Keratinocyte (primary cell): Measurements from ENCODE around the gene CDCP2. TPM values are rescaled to one million over a fixed set of nuclear protein-coding genes. Genes with fewer than 3 reads are reported as not detected.

Experiments
- DNase-seq: peaks from one replicate; pipeline ENCODE4 v3.0.0-alpha.2; 2011; ENCODE audit warnings: low read depth, missing footprints, low spot score
- FAIRE-seq: peaks from 2 replicates; lab custom pipeline; 2011; peaks lifted over from hg19 to GRCh38; lab: Jason Lieb, UNC
- H2AFZ ChIP-seq: 2 replicates; pipeline ENCODE4 v1.6.0; 2012; ENCODE audit warnings: low read length, control low read depth, inconsistent platforms; ENCODE audit not compliant: control insufficient read depth
- H3K27ac ChIP-seq: 2 replicates; pipeline ENCODE4 v1.5.1; 2011; ENCODE audit warnings: low read length; ENCODE audit not compliant: control insufficient read depth, insufficient read depth
- H3K27me3 ChIP-seq: 3 replicates; pipeline ENCODE4 v1.6.0; 2011; ENCODE audit warnings: low read length; ENCODE audit not compliant: control insufficient read depth, insufficient read depth; ENCODE audit errors: extremely low read depth
- H3K36me3 ChIP-seq, 2 experiments: 2 replicates in 1 of 2; 3 replicates in 1 of 2; pipeline ENCODE4 v1.5.1; 2011; ENCODE audit warnings: low read length in 2 of 2, mild to moderate bottlenecking in 1 of 2; ENCODE audit not compliant: control insufficient read depth in 2 of 2, insufficient read depth in 2 of 2; ENCODE audit errors: extremely low read depth in 1 of 2
- H3K4me1 ChIP-seq: 3 replicates; pipeline ENCODE4 v1.5.1; 2011; ENCODE audit warnings: low read length; ENCODE audit not compliant: control insufficient read depth, insufficient read depth; ENCODE audit errors: extremely low read depth
- H3K4me2 ChIP-seq: 3 replicates; pipeline ENCODE4 v1.6.0; 2011; ENCODE audit warnings: low read depth, low read length; ENCODE audit not compliant: control insufficient read depth, insufficient read depth; ENCODE audit errors: extremely low read depth
- H3K4me3 ChIP-seq, 3 experiments: fragments of 200-600 bp in 1 of 3; sonication (generic) in 1 of 3; 2 replicates in 2 of 3; 3 replicates in 1 of 3; pipeline ENCODE4 v1.5.1; 2011 to 2016; ENCODE audit warnings: low read length in 3 of 3, mild to moderate bottlenecking in 3 of 3, control low read depth in 2 of 3, inconsistent platforms in 1 of 3, low read depth in 1 of 3, mixed read lengths in 1 of 3, mixed run types in 1 of 3, moderate library complexity in 1 of 3; ENCODE audit not compliant: control insufficient read depth in 2 of 3, insufficient read depth in 2 of 3; ENCODE audit errors: extremely low read depth in 1 of 3
- H3K79me2 ChIP-seq: 2 replicates; pipeline ENCODE4 v1.6.0; 2012; ENCODE audit warnings: low read length; ENCODE audit not compliant: control insufficient read depth, insufficient read depth
- H3K9ac ChIP-seq: 3 replicates; pipeline ENCODE4 v1.6.0; 2011; ENCODE audit warnings: low read length; ENCODE audit not compliant: control insufficient read depth, insufficient read depth; ENCODE audit errors: extremely low read depth
- H3K9me1 ChIP-seq: 3 replicates; pipeline ENCODE4 v1.6.0; 2011; ENCODE audit warnings: low read length; ENCODE audit not compliant: control insufficient read depth, insufficient read depth; ENCODE audit errors: extremely low read depth
- H3K9me3 ChIP-seq: 2 replicates; pipeline ENCODE4 v1.5.1; 2012; ENCODE audit warnings: low read depth, low read length; ENCODE audit not compliant: control insufficient read depth
- H4K20me1 ChIP-seq: 3 replicates; pipeline ENCODE4 v1.6.0; 2011; ENCODE audit warnings: low read length; ENCODE audit not compliant: control insufficient read depth, insufficient read depth; ENCODE audit errors: extremely low read depth
- CTCF ChIP-seq, 3 experiments: IDR thresholded peaks in 1 of 3; conservative IDR thresholded peaks in 1 of 3; optimal IDR thresholded peaks in 1 of 3; 2 replicates in 2 of 3; 3 replicates in 1 of 3; pipeline versions ENCODE3 to v1.5.1; 2011; ENCODE audit warnings: low read length in 3 of 3, mild to moderate bottlenecking in 3 of 3, moderate library complexity in 2 of 3, control low read depth in 1 of 3, inconsistent platforms in 1 of 3; ENCODE audit not compliant: insufficient read depth in 2 of 3; ENCODE audit errors: extremely low read depth in 1 of 3
- EZH2 ChIP-seq: IDR thresholded peaks from one replicate; pipeline ENCODE4 v1.6.1; 2012; ENCODE audit warnings: inconsistent platforms, mild to moderate bottlenecking, low read length, moderate library complexity
- dilution Hi-C: fragments of 300-500 bp; cut with MboI; formaldehyde crosslinking; loops from one replicate; pipeline ENCODE4 v1.7.0; 2020; ENCODE audit warnings: low sequenced_read_pairs; ENCODE audit not compliant: extremely low pct_ligation_motif_present
- polyA plus RNA-seq, 5 experiments: library from polyadenylated mRNA; depleted of rRNA in 3 of 5; stranded (reverse) in 3 of 5; stranded (forward) in 1 of 5; unstranded in 1 of 5; fragments of >200 nt; gene quantifications; 1 replicate in 1 of 5; 2 replicates in 3 of 5; 3 replicates in 1 of 5; pipeline versions ENCODE4 v1.2.1 to v1.2.3, GENCODE V29; 2011 to 2012; ENCODE audit warnings: missing spikeins in 2 of 5, low read depth in 1 of 5, low replicate concordance in 1 of 5

The CDCP2 gene
- polyA plus RNA-seq, 1 donor (not counting 4 experiments of a cell fraction or from before 2014, with no cell fraction given): not detected

- FAIRE-seq: no peak
- no peaks in the 10 kb centered on the region for H3K79me2 ChIP-seq
- no peak overlapping the region for H3K9ac ChIP-seq
- no peak for DNase-seq
- H3K4me3 ChIP-seq: no peak overlapping the region
- TF ChIP-seq EZH2 (no peak), CTCF (optimal IDR thresholded peaks at IDR 0.05 in 1 of 3, IDR thresholded peaks at IDR 0.05 in 1 of 3, conservative IDR thresholded peaks at IDR 0.05 in 1 of 3; ENCODE audit: extremely low read depth in 1 of 3, insufficient read depth in 2 of 3, low read length in 3 of 3) (no peak)
- no peak overlapping the region for H3K27ac ChIP-seq
- peaks cover 16% of the 10 kb centered on the region for H3K27me3 ChIP-seq
- dilution Hi-C loops: no loop called here
- H3K4me1 ChIP-seq: no peaks in the 10 kb centered on the region
- no peaks in the 10 kb centered on the region for H3K9me3 ChIP-seq
- no peaks in the 10 kb centered on the region for H3K9me1 ChIP-seq
- no peak overlapping the region for H3K4me2 ChIP-seq
- H4K20me1 ChIP-seq: no peaks in the 10 kb centered on the region
- H2AFZ ChIP-seq: no peak overlapping the region
- H3K36me3 ChIP-seq: no peaks in the 10 kb centered on the region
Measured at GRCh38 chr1:54129858-54130257, 22.9 kb downstream of the CDCP2 start.

GRCh38 chr1:54127594-54128300, 25.1 kb downstream of the CDCP2 start:
- Histone ChIP-seq H3K4me2 (no peak overlapping the region), H3K4me3 (no peak overlapping the region), H3K4me1 (no peaks in the 10 kb centered on the region), H3K27ac (no peak overlapping the region), H3K27me3 (peaks cover 16% of the 10 kb centered on the region), H4K20me1 (no peaks in the 10 kb centered on the region), H3K9ac (no peak overlapping the region), H3K9me3 (no peaks in the 10 kb centered on the region), H3K9me1 (no peaks in the 10 kb centered on the region), H3K36me3 (no peaks in the 10 kb centered on the region), H3K79me2 (no peaks in the 10 kb centered on the region), H2AFZ (no peak overlapping the region)
- no peak for TF ChIP-seq CTCF (optimal IDR thresholded peaks at IDR 0.05 in 1 of 3, IDR thresholded peaks at IDR 0.05 in 1 of 3, conservative IDR thresholded peaks at IDR 0.05 in 1 of 3; ENCODE audit: extremely low read depth in 1 of 3, insufficient read depth in 2 of 3, low read length in 3 of 3)
- TF ChIP-seq EZH2: no peak
- FAIRE-seq (no peak), DNase-seq (no peak)
- dilution Hi-C loops: no loop called here
